ENCODE data around the gene RPN2. TPM values are rescaled to one million over a fixed set of nuclear protein-coding genes. Genes with fewer than 3 reads are reported as not detected.

The RPN2 gene
- polyA plus RNA-seq, 3 donors: 169 to 215 (median 199) TPM

GRCh38 chr20:37288091-37288490 is 109.0 kb downstream of the RPN2 start:
- H3K9me3 Mint-ChIP-seq: peaks cover 0 to 5% (median 4%) of the 10 kb centered on the region in 7 donors
- no peaks in the 10 kb centered on the region for H3K27me3 ChIP-seq (ENCODE audit: control insufficient read depth in 2 of 2, insufficient read depth in 2 of 2, low read length in 2 of 2)
- peak overlapping the region; percentile 96 to 98 (median 97) for H3K27ac Mint-ChIP-seq
- no peaks in the 10 kb centered on the region for H4K20me1 ChIP-seq (ENCODE audit: insufficient read depth, low read length)
- H3K4me3 Mint-ChIP-seq: no peak overlapping the region
- intact Hi-C loops (cut with micrococcal nuclease): loop anchor here (2.0 kb wide), 1 partner anchor 17 kb away; no protein-coding TSS in a partner anchor
- peaks cover 35 to 49% of the 10 kb centered on the region in 2 donors for H3K4me1 ChIP-seq (ENCODE audit: control insufficient read depth in 1 of 2, insufficient read depth in 2 of 2, low read length in 2 of 2)
- H3K36me3 Mint-ChIP-seq: peaks cover 19 to 20% of the 10 kb centered on the region in 2 donors
- DNase-seq: peak; percentile 76 to 92 (median 87)
- H2AFZ ChIP-seq (ENCODE audit: insufficient read depth, low read depth, low read length, poor library complexity, severe bottlenecking): no peak overlapping the region
- no peaks in the 10 kb centered on the region for H3K9me3 ChIP-seq (replicated peaks in 1 of 2; ENCODE audit: control insufficient read depth in 1 of 2, insufficient read depth in 1 of 2, low read length in 2 of 2)
- H3K27ac ChIP-seq (ENCODE audit: low read depth in 1 of 2, low read length in 2 of 2): peak overlapping the region; percentile 30 to 99
- H3K4me3 ChIP-seq (replicated peaks in 1 of 3; ENCODE audit: low read depth in 2 of 3, low read length in 3 of 3): no peak overlapping the region
- 67% methylated on average over 3 of the region's 4 CpGs for WGBS (ENCODE audit: insufficient coverage)
- H3K4me1 Mint-ChIP-seq: peaks cover 49% of the 10 kb centered on the region
- peaks cover 37% of the 10 kb centered on the region for H3K79me2 ChIP-seq (ENCODE audit: insufficient read depth, low read length)
- H3K27me3 Mint-ChIP-seq (ENCODE audit: low read depth in 3 of 3): peaks cover 0 to 7% (median 3%) of the 10 kb centered on the region in 3 donors
- no peak for TF ChIP-seq CTCF (IDR thresholded peaks at IDR 0.05)
- H3K36me3 ChIP-seq (replicated peaks in 1 of 2; ENCODE audit: control insufficient read depth in 1 of 2, insufficient read depth in 2 of 2, low read length in 2 of 2): peaks cover 5 to 17% of the 10 kb centered on the region in 2 donors
- H3K4me2 ChIP-seq (replicated peaks; ENCODE audit: extremely low read depth, low read length, poor library complexity, severe bottlenecking): no peak overlapping the region
- no peak overlapping the region for H3K9ac ChIP-seq (ENCODE audit: insufficient read depth, low read length, poor library complexity, severe bottlenecking)

- H3K36me3 Mint-ChIP-seq: peaks cover 25 to 27% of the 10 kb centered on the region in 2 donors
- intact Hi-C loops (cut with micrococcal nuclease): loop anchor here in 1 of 2 donors (5.0 kb wide), 1 partner anchor 92 kb away; no protein-coding TSS in a partner anchor
- peaks cover 0 to 7% (median 3%) of the 10 kb centered on the region in 3 donors for H3K27me3 Mint-ChIP-seq (ENCODE audit: low read depth in 3 of 3)
- TF ChIP-seq CTCF (IDR thresholded peaks at IDR 0.05): no peak
- H3K9me3 Mint-ChIP-seq: peaks cover 0 to 5% (median 5%) of the 10 kb centered on the region in 7 donors
- Histone ChIP-seq H3K9ac (ENCODE audit: insufficient read depth, low read length, poor library complexity, severe bottlenecking) (peak overlapping the region; percentile 98), H3K27ac (ENCODE audit: low read depth in 1 of 2, low read length in 2 of 2) (peak overlapping the region; percentile 95 to 99), H3K27me3 (ENCODE audit: control insufficient read depth in 2 of 2, insufficient read depth in 2 of 2, low read length in 2 of 2) (no peaks in the 10 kb centered on the region), H3K9me3 (replicated peaks in 1 of 2; ENCODE audit: control insufficient read depth in 1 of 2, insufficient read depth in 1 of 2, low read length in 2 of 2) (no peaks in the 10 kb centered on the region), H3K36me3 (replicated peaks in 1 of 2; ENCODE audit: control insufficient read depth in 1 of 2, insufficient read depth in 2 of 2, low read length in 2 of 2) (peaks cover 5 to 18% of the 10 kb centered on the region in 2 donors), H4K20me1 (ENCODE audit: insufficient read depth, low read length) (no peaks in the 10 kb centered on the region), H2AFZ (ENCODE audit: insufficient read depth, low read depth, low read length, poor library complexity, severe bottlenecking) (peak overlapping the region; percentile 56), H3K4me1 (ENCODE audit: control insufficient read depth in 1 of 2, insufficient read depth in 2 of 2, low read length in 2 of 2) (peaks cover 57 to 71% of the 10 kb centered on the region in 2 donors), H3K79me2 (ENCODE audit: insufficient read depth, low read length) (peaks cover 50% of the 10 kb centered on the region), H3K4me2 (replicated peaks; ENCODE audit: extremely low read depth, low read length, poor library complexity, severe bottlenecking) (peak overlapping the region; percentile 84), H3K4me3 (replicated peaks in 1 of 3; ENCODE audit: low read depth in 2 of 3, low read length in 3 of 3) (peak overlapping the region; percentile 84 to 91 (median 89))
- 68% methylated on average over 3 of the region's 21 CpGs for WGBS (ENCODE audit: insufficient coverage)
- H3K4me3 Mint-ChIP-seq: peak overlapping the region; percentile 77 to 86
- peaks cover 71% of the 10 kb centered on the region for H3K4me1 Mint-ChIP-seq
- peak overlapping the region; percentile 96 to 98 (median 97) for H3K27ac Mint-ChIP-seq
- no peak for DNase-seq
These were observed 111.2 kb downstream of the RPN2 start for GRCh38 chr20:37290158-37290810.

Other genes starting within 250 kb of the RPN2 start
- gene SAMHD1, start 227.6 kb upstream of the RPN2 start, polyA plus RNA-seq: 100 to 1,000 TPM; 232 to 796 (median 590) TPM
- gene RBL1, start 83.3 kb upstream of the RPN2 start, polyA plus RNA-seq: 1 to 10 TPM; 1.5 to 3.7 (median 2.4) TPM
- 1 to 10 TPM in 1 of 3 donors, under 1 TPM in 2; 0.08 to 1.0 (median 0.52) TPM for gene MROH8, start 218 bp downstream of the RPN2 start, polyA plus RNA-seq
- not detected for gene GHRH, start 82.5 kb downstream of the RPN2 start, polyA plus RNA-seq
- gene MANBAL, start 110.3 kb downstream of the RPN2 start, polyA plus RNA-seq: 10 to 100 TPM; 17.1 to 26.3 (median 17.3) TPM
- gene SRC, start 166.8 kb downstream of the RPN2 start, polyA plus RNA-seq: 10 to 100 TPM in 1 of 3 donors, 1 to 10 TPM in 2; 4.9 to 55.1 (median 6.8) TPM

Measured in CD14-positive monocyte (primary cell).